ENCODE results near the gene MYH11.

The MYH11 gene

GRCh38 chr16:15857724-15858560 lies 1.1 kb upstream of the MYH11 start:
- TF ChIP-seq FOXP2 (optimal IDR thresholded peaks at IDR 0.05; ENCODE audit: borderline replicate concordance, extremely low read depth, extremely low read length, insufficient read depth) (no peak), TAF1 (IDR thresholded peaks at IDR 0.05; ENCODE audit: borderline replicate concordance, insufficient read depth, low read length) (no peak), POLR2AphosphoS5 (IDR thresholded peaks at IDR 0.05; ENCODE audit: low read depth, low read length) (no peak), SIN3A (IDR thresholded peaks at IDR 0.05; ENCODE audit: borderline replicate concordance, insufficient read depth, low read length) (no peak)
- TF ChIP-seq, protein P1, sequence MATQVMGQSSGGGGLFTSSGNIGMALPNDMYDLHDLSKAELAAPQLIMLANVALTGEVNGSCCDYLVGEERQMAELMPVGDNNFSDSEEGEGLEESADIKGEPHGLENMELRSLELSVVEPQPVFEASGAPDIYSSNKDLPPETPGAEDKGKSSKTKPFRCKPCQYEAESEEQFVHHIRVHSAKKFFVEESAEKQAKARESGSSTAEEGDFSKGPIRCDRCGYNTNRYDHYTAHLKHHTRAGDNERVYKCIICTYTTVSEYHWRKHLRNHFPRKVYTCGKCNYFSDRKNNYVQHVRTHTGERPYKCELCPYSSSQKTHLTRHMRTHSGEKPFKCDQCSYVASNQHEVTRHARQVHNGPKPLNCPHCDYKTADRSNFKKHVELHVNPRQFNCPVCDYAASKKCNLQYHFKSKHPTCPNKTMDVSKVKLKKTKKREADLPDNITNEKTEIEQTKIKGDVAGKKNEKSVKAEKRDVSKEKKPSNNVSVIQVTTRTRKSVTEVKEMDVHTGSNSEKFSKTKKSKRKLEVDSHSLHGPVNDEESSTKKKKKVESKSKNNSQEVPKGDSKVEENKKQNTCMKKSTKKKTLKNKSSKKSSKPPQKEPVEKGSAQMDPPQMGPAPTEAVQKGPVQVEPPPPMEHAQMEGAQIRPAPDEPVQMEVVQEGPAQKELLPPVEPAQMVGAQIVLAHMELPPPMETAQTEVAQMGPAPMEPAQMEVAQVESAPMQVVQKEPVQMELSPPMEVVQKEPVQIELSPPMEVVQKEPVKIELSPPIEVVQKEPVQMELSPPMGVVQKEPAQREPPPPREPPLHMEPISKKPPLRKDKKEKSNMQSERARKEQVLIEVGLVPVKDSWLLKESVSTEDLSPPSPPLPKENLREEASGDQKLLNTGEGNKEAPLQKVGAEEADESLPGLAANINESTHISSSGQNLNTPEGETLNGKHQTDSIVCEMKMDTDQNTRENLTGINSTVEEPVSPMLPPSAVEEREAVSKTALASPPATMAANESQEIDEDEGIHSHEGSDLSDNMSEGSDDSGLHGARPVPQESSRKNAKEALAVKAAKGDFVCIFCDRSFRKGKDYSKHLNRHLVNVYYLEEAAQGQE (IDR thresholded peaks at IDR 0.05; ENCODE audit: insufficient read depth in 1 of 2, low read depth in 2 of 2, low read length in 2 of 2) = no peak

- TF ChIP-seq FOXP2 (optimal IDR thresholded peaks at IDR 0.05; ENCODE audit: borderline replicate concordance, extremely low read depth, extremely low read length, insufficient read depth) (no peak), TAF1 (IDR thresholded peaks at IDR 0.05; ENCODE audit: borderline replicate concordance, insufficient read depth, low read length) (no peak), POLR2AphosphoS5 (IDR thresholded peaks at IDR 0.05; ENCODE audit: low read depth, low read length) (no peak), SIN3A (IDR thresholded peaks at IDR 0.05; ENCODE audit: borderline replicate concordance, insufficient read depth, low read length) (no peak)
- TF ChIP-seq, protein P1 (IDR thresholded peaks at IDR 0.05; ENCODE audit: insufficient read depth in 1 of 2, low read depth in 2 of 2, low read length in 2 of 2) = no peak
These were observed 646 bp downstream of the MYH11 start for GRCh38 chr16:15856182-15856581.

DNA sequence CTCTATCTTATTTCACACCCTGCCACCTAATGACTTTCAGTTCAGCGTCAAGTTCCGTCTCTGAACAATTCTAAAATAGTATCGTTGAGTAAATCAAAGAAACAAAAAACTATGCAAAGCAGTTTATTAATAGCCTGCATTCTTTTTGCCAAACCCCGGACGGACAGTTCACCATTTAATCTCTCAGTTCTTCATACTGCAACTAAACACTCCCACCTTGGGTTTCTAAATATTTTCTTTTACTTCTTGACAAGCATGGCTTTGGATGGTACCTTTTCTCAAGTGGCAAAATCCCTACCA lies 1.2 kb downstream of the MYH11 start:
- TF ChIP-seq SIN3A (IDR thresholded peaks at IDR 0.05; ENCODE audit: borderline replicate concordance, insufficient read depth, low read length) (no peak), TAF1 (IDR thresholded peaks at IDR 0.05; ENCODE audit: borderline replicate concordance, insufficient read depth, low read length) (no peak), FOXP2 (optimal IDR thresholded peaks at IDR 0.05; ENCODE audit: borderline replicate concordance, extremely low read depth, extremely low read length, insufficient read depth) (no peak), POLR2AphosphoS5 (IDR thresholded peaks at IDR 0.05; ENCODE audit: low read depth, low read length) (no peak)
- TF ChIP-seq, protein P1 (IDR thresholded peaks at IDR 0.05; ENCODE audit: insufficient read depth in 1 of 2, low read depth in 2 of 2, low read length in 2 of 2) = no peak

GRCh38 chr16:15854906-15855703 lies 1.7 kb downstream of the MYH11 start:
- no peak for TF ChIP-seq POLR2AphosphoS5 (IDR thresholded peaks at IDR 0.05; ENCODE audit: low read depth, low read length)
- TF ChIP-seq TAF1 (IDR thresholded peaks at IDR 0.05; ENCODE audit: borderline replicate concordance, insufficient read depth, low read length) = no peak
- TF ChIP-seq SIN3A (IDR thresholded peaks at IDR 0.05; ENCODE audit: borderline replicate concordance, insufficient read depth, low read length) = no peak
- TF ChIP-seq FOXP2 (optimal IDR thresholded peaks at IDR 0.05; ENCODE audit: borderline replicate concordance, extremely low read depth, extremely low read length, insufficient read depth) = no peak
- TF ChIP-seq, protein P1 (IDR thresholded peaks at IDR 0.05; ENCODE audit: insufficient read depth in 1 of 2, low read depth in 2 of 2, low read length in 2 of 2) = no peak

All from PFSK-1 (cell line).